Adrenal gland (tissue), 5 donors: Measurements from ENCODE around the gene CELSR2.

ENCODE experiments used
- POLR2A ChIP-seq, 2 donors: fragments of 450-650 bp; IDR thresholded peaks; one replicate each; pipeline ENCODE4 v1.6.1; 2017; ENCODE audit warnings: antibody characterized with exemption in 2 of 2, mild to moderate bottlenecking in 2 of 2, moderate library complexity in 1 of 2
- TF ChIP-seq, protein P1 (sequence below), 6 experiments: fragments of 450-650 bp in 4 of 6; fragments of 200-600 bp in 2 of 6; sonication (generic) in 1 of 6; IDR thresholded peaks; 1 replicate in 5 of 6; 2 replicates in 1 of 6; pipeline versions ENCODE4 v1.5.1 to v1.8.0; 2016 to 2021; ENCODE audit warnings: antibody characterized with exemption in 6 of 6, mild to moderate bottlenecking in 2 of 6, moderate library complexity in 1 of 6
- donor health status: DM: no; HTN: no; CAD: no.

DNA sequence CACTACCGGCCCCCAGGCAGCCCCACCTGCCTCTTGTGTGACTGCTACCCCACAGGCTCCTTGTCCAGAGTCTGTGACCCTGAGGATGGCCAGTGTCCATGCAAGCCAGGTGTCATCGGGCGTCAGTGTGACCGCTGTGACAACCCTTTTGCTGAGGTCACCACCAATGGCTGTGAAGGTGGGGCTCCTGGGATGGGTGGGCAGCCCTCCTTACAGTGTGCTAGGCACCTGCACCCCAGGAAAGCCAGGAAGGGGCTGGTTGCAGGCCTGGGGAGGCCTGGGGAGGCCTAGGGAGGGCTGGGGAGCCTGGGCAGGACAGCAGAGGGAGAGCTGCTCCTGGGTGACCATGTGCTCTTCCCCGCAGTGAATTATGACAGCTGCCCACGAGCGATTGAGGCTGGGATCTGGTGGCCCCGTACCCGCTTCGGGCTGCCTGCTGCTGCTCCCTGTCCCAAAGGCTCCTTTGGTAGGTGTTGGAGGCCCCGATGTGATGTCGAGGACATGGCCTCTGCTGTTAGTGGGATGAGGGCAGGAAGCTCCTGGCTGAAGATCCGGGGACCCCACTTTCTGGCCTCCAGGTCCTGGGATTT, 16.5 kb downstream of the CELSR2 start:
- no peak for TF ChIP-seq POLR2A (IDR thresholded peaks at IDR 0.05)
- TF ChIP-seq, protein P1, sequence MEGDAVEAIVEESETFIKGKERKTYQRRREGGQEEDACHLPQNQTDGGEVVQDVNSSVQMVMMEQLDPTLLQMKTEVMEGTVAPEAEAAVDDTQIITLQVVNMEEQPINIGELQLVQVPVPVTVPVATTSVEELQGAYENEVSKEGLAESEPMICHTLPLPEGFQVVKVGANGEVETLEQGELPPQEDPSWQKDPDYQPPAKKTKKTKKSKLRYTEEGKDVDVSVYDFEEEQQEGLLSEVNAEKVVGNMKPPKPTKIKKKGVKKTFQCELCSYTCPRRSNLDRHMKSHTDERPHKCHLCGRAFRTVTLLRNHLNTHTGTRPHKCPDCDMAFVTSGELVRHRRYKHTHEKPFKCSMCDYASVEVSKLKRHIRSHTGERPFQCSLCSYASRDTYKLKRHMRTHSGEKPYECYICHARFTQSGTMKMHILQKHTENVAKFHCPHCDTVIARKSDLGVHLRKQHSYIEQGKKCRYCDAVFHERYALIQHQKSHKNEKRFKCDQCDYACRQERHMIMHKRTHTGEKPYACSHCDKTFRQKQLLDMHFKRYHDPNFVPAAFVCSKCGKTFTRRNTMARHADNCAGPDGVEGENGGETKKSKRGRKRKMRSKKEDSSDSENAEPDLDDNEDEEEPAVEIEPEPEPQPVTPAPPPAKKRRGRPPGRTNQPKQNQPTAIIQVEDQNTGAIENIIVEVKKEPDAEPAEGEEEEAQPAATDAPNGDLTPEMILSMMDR (IDR thresholded peaks at IDR 0.05), result no peak
